ENCODE data around the gene TAAR2. TPM values are rescaled to one million over a fixed set of nuclear protein-coding genes. Genes with fewer than 3 reads are reported as not detected.

TAAR2 gene
- total RNA-seq, 1 donor from 2014 or later: not detected

DNA sequence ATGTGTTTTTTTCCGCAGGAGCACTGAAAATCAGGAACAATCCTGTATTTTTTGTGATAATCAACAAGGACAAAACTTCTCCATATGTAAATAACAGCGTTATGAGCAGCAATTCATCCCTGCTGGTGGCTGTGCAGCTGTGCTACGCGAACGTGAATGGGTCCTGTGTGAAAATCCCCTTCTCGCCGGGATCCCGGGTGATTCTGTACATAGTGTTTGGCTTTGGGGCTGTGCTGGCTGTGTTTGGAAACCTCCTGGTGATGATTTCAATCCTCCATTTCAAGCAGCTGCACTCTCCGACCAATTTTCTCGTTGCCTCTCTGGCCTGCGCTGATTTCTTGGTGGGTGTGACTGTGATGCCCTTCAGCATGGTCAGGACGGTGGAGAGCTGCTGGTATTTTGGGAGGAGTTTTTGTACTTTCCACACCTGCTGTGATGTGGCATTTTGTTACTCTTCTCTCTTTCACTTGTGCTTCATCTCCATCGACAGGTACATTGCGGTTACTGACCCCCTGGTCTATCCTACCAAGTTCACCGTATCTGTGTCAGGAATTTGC is 53.8 kb downstream of the TAAR2 start, which contains the start of gene TAAR6:
TAAR6 (plus strand) TSS at position 102 of the 557 bp plus-strand sequence; CDS start at position 102, 0 bp downstream.
- TF ChIP-seq CTCF (conservative IDR thresholded peaks at IDR 0.05; ENCODE audit: low read depth, low read length): no peak
- no peak within 1 kb of the TSS for H3K4me3 ChIP-seq (ENCODE audit: low read depth, low read length)
- no peak for DNase-seq (ENCODE audit: low read depth)

DNA sequence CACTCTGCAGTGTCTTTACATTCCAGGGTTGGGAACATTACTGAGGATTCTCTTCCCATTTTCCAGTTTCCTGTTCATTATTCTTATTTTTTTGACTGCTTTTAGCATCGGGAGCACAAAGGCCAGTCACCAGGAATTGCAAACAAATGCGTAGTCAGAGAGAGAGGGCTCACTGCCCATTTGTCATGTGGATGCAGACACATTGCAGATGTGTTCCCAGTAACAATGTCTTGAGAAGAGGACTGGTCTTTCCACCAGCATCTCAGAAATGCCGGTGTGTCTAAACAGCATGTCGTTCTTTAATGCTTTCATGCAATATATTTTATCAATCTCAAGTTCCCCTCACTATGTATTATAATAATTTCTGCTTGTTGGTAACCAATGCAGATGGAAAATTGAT is 54.9 kb downstream of the TAAR2 start:
- TF ChIP-seq CTCF (conservative IDR thresholded peaks at IDR 0.05; ENCODE audit: low read depth, low read length): no peak
- no peak overlapping the region for H3K4me3 ChIP-seq (ENCODE audit: low read depth, low read length)
- DNase-seq (ENCODE audit: low read depth): no peak

GRCh38 chr6:132568611-132569010 is 55.5 kb downstream of the TAAR2 start:
- no peak for TF ChIP-seq CTCF (conservative IDR thresholded peaks at IDR 0.05; ENCODE audit: low read depth, low read length)
- no peak overlapping the region for H3K4me3 ChIP-seq (ENCODE audit: low read depth, low read length)
- DNase-seq (ENCODE audit: low read depth): no peak

GRCh38 chr6:132567566-132567965 is 56.5 kb downstream of the TAAR2 start:
- no peak overlapping the region for H3K4me3 ChIP-seq (ENCODE audit: low read depth, low read length)
- no peak for DNase-seq (ENCODE audit: low read depth)
- TF ChIP-seq CTCF (conservative IDR thresholded peaks at IDR 0.05; ENCODE audit: low read depth, low read length): no peak

Other genes starting within 250 kb of the TAAR2 start
- gene MOXD1, start 222.8 kb downstream of the TAAR2 start, total RNA-seq: 28.5 and 47.9 TPM in 2 replicates
- gene STX7, start 111.2 kb downstream of the TAAR2 start, total RNA-seq: 25.8 and 36.8 TPM in 2 replicates
- gene TAAR9, start 86.0 kb downstream of the TAAR2 start, total RNA-seq: not detected in 2 replicates
- gene TAAR8, start 71.6 kb downstream of the TAAR2 start, total RNA-seq: not detected in 2 replicates
- not detected in 2 replicates for gene TAAR6, start 54.0 kb downstream of the TAAR2 start, total RNA-seq
- gene TAAR5, start 34.5 kb downstream of the TAAR2 start, total RNA-seq: not detected in 2 replicates
- gene TAAR1, start 34.9 kb upstream of the TAAR2 start, total RNA-seq: not detected in 2 replicates
- under 0.01 and 0.14 TPM in 2 replicates for gene VNN1, start 89.8 kb upstream of the TAAR2 start, total RNA-seq
- 0.29 and 1.7 TPM in 2 replicates for gene VNN2, start 133.6 kb upstream of the TAAR2 start, total RNA-seq
- 3.4 and 5.4 TPM in 2 replicates for gene SLC18B1, start 174.4 kb upstream of the TAAR2 start, total RNA-seq
- 2,462 and 2,776 TPM in 2 replicates for gene RPS12, start 190.3 kb upstream of the TAAR2 start, total RNA-seq